Muscle of back (tissue), 11 donors: ENCODE data around the gene ACOT12. TPM values are rescaled to one million over a fixed set of nuclear protein-coding genes. Genes with fewer than 3 reads are reported as not detected.

Source experiments
- DNase-seq, 3 donors: peaks; one replicate each; pipeline versions ENCODE4 v3.0.0 to v3.0.0-alpha.2; 2013
- polyA plus RNA-seq, 10 donors: library from polyadenylated mRNA; unstranded; fragments of 120-200 nt; gene quantifications; one replicate each; pipeline ENCODE4 v1.2.1, GENCODE V29; 2013; ENCODE audit not compliant: insufficient read length in 10 of 10

The ACOT12 gene
- polyA plus RNA-seq, 10 donors: 0.15 to 0.57 (median 0.20) TPM; not detected in 3

DNA sequence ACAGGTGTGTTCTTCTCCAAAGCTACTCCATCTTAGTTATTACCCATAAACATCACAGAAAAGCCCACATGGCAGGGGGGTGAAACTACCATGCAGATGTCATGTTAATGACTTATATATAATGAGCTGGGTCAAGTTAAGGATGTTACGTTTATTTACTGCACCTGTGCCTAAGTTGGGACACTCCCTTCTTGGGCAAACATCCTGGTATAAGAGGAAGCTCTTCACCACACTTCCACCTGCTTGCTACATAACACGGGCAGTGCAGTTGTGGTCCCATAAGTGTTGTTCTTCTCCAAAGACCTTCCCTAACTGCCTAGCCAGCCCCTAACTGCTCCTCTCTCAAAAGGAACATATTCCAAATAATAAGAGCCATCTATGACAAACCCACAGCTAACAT is 101.8 kb downstream of the ACOT12 start:
- DNase-seq: no peak

DNA sequence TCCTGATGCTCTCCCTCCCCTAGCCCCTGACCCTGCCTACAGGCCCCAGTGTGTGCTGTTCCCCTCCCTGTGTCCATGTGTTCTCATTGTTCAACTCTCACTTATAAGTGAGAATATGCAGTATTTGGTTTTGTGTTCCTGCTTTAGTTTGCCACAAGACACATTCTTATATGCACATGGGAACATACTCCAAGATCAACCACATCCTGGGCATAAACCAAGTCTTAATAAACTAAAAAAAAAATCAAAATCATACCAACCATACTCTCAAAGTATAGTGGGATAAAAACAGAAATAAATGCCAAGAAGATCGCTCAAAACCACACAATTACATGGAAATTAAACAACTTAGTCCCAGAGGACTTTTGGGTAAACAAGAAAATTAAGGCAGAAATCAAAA is 103.8 kb downstream of the ACOT12 start:
- no peak for DNase-seq

DNA sequence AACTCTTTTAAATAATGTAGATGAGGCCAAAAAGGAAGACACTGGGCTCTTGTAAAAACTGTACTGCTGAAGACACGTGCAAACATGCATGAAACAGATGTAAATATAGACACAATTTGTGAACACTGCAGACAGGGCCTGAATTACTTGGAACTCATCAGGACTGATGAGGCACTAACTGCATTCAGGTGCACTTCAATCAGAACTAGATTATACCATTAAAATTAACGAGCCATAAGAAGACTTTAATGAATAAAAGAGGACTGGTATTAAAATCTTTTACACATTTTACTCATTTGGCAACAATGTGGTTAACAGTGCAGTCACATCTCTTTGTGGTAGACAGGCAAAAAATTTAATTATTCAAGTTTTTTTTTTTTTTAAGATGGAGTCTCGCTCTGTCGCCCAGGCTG is 105.9 kb downstream of the ACOT12 start:
- no peak for DNase-seq

DNA sequence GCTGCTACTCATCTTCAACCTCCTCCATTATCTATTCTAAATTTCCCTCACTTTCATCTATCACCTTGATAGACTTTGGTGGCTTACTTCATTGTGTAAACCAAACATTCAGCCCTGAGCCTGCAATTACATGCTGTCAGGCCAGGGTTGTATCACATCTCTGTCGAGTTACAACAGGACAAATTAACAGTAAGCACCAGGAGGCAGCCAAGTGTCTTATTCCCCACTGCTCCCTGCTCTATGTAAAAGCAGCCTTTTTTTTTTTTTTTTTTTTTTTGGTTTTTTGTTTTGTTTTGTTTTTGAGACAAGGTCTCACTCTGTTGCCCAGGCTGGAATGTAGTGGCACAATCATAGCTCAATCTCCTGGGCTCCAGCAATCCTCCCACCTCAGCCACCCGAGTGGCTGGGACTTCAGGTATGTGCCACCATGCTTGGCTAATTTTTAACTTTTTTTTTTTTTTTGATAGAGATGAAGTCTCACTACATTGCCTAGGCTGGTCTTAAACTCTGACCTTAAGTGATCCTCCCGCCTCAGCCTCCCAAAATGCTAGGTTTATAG is 107.8 kb downstream of the ACOT12 start:
- no peak for DNase-seq

DNA sequence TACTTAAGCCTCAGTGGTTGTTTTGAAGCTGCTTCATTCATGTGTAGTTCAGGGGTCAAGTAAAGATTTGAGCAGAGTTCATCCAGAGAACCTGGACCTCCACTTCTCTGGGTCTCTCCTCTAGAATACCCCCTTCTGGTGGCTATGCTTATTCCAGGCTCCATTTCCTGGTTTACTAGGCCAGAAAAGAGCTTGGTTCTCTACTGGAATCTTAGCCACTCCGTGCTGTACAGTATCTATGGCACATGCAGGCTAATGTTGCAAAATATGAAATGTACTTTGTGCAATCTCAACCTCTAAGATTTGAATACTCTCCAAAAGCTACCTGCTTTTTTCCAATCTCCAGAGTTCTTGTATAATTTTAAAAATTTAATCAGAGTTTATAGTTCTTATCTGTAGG is 110.0 kb downstream of the ACOT12 start:
- no peak for DNase-seq

Other genes with a start within 250 kb of the ACOT12 start
- 10 to 100 TPM; 40.2 to 93.1 (median 76.0) TPM for gene CKMT2, start 160.8 kb downstream of the ACOT12 start, polyA plus RNA-seq
- 10 to 100 TPM; 24.4 to 35.3 (median 28.3) TPM for gene ZCCHC9, start 92.5 kb downstream of the ACOT12 start, polyA plus RNA-seq